Mucosa of rectum (tissue), 2 donors: ENCODE results near the gene ZMAT2.
"Not testable (repeated sequence)": the region's sequence is repeated elsewhere in the genome, so short reads cannot be mapped to it uniquely, and the experiment has no call there.

Experiments used
- H3K27ac ChIP-seq, 2 donors: one replicate each; pipeline ENCODE4 v1.7.0; 2013; ENCODE audit warnings: inconsistent platforms in 2 of 2, low read depth in 2 of 2, low read length in 2 of 2
- H3K27me3 ChIP-seq, 2 donors: one replicate each; pipeline ENCODE4 v1.7.0; 2013; ENCODE audit warnings: low read length in 2 of 2; ENCODE audit not compliant: control insufficient read depth in 2 of 2, insufficient read depth in 2 of 2
- H3K36me3 ChIP-seq, 2 donors: one replicate each; pipeline ENCODE4 v1.7.0; 2013; ENCODE audit warnings: low read length in 2 of 2; ENCODE audit not compliant: control insufficient read depth in 2 of 2, insufficient read depth in 2 of 2
- H3K4me1 ChIP-seq, 2 donors: one replicate each; pipeline ENCODE4 v1.7.0; 2013; ENCODE audit warnings: low read length in 2 of 2, mild to moderate bottlenecking in 1 of 2; ENCODE audit not compliant: control insufficient read depth in 2 of 2, insufficient read depth in 2 of 2
- H3K4me3 ChIP-seq, 2 donors: one replicate each; pipeline ENCODE4 v1.7.0; 2013; ENCODE audit warnings: low read length in 2 of 2
- H3K9ac ChIP-seq, 2 donors: one replicate each; pipeline ENCODE4 v1.7.0; 2013; ENCODE audit warnings: low read length in 2 of 2, low read depth in 1 of 2, mild to moderate bottlenecking in 1 of 2
- H3K9me3 ChIP-seq, 2 donors: one replicate each; pipeline ENCODE4 v1.7.0; 2013; ENCODE audit warnings: low read length in 2 of 2; ENCODE audit not compliant: control insufficient read depth in 2 of 2
- donor health status: healthy.
- donor health status: Normal muscosa, but diverticular disease.

Gene ZMAT2

GRCh38 chr5:140707812-140708211 lies 7.6 kb downstream of the ZMAT2 start:
- H3K4me1 ChIP-seq: peaks cover 0 to 2% of the 10 kb centered on the region in 2 donors
- no peaks in the 10 kb centered on the region for H3K9me3 ChIP-seq
- H3K9ac ChIP-seq: no peak overlapping the region
- H3K27me3 ChIP-seq: no peaks in the 10 kb centered on the region
- H3K36me3 ChIP-seq: peaks cover 28 to 40% of the 10 kb centered on the region in 2 donors
- H3K27ac ChIP-seq: no peak overlapping the region
- H3K4me3 ChIP-seq: no peak overlapping the region

- H3K36me3 ChIP-seq: peaks cover 22 to 32% of the 10 kb centered on the region in 2 donors
- not testable (repeated sequence) for H3K4me1 ChIP-seq, H3K9ac ChIP-seq, H3K4me3 ChIP-seq, H3K27me3 ChIP-seq, H3K9me3 ChIP-seq, H3K27ac ChIP-seq
Measured at GRCh38 chr5:140708787-140709186, 8.5 kb downstream of the ZMAT2 start.

GRCh38 chr5:140710899-140711552 lies 10.8 kb downstream of the ZMAT2 start:
- Histone ChIP-seq H3K9ac (peak overlapping the region; percentile 79 to 88), H3K27ac (peak overlapping the region; percentile 91 to 94), H3K4me3 (peak overlapping the region; percentile 81 to 90), H3K9me3 (no peaks in the 10 kb centered on the region), H3K4me1 (peaks cover 0 to 2% of the 10 kb centered on the region in 2 donors), H3K27me3 (no peaks in the 10 kb centered on the region), H3K36me3 (peaks cover 2 to 15% of the 10 kb centered on the region in 2 donors)

- peak overlapping the region; percentile 91 to 94 for H3K27ac ChIP-seq
- no peaks in the 10 kb centered on the region for H3K9me3 ChIP-seq
- H3K9ac ChIP-seq: peak overlapping the region; percentile 79 to 88
- H3K4me1 ChIP-seq: peaks cover 0 to 2% of the 10 kb centered on the region in 2 donors
- peaks cover 0 to 9% of the 10 kb centered on the region in 2 donors for H3K36me3 ChIP-seq
- H3K4me3 ChIP-seq: peak overlapping the region; percentile 81 to 90
- no peaks in the 10 kb centered on the region for H3K27me3 ChIP-seq
Measured at GRCh38 chr5:140711794-140712193, 11.5 kb downstream of the ZMAT2 start.

DNA sequence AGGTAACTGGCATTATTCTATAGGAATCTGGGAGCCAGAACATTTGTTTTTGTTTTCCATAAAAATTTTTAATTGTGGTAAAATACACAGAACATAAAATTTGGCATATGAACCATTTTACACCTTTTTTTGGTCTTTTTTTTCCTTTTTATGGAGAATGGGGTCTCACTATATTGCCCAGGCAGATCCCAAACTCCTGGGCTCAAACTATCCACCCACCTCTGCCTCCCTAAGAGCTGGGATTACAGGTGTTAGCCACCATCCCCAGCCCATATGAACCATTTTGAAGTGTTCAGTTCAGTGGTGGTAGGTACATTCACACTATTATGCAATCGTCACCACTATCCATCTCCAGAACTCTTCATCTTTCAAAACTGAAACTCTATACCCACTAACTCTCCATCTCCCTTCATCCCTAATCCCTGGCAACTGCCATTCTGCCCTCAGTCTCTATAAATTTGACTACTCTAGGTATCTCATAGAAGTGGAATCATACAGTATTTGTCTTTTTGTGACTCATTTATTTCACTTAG lies 13.4 kb downstream of the ZMAT2 start:
- H3K27me3 ChIP-seq: no peaks in the 10 kb centered on the region
- H3K27ac ChIP-seq: no peak overlapping the region
- no peaks in the 10 kb centered on the region for H3K9me3 ChIP-seq
- no peaks in the 10 kb centered on the region for H3K36me3 ChIP-seq
- H3K9ac ChIP-seq: no peak overlapping the region
- H3K4me3 ChIP-seq: no peak overlapping the region
- peaks cover 4 to 5% of the 10 kb centered on the region in 2 donors for H3K4me1 ChIP-seq

DNA sequence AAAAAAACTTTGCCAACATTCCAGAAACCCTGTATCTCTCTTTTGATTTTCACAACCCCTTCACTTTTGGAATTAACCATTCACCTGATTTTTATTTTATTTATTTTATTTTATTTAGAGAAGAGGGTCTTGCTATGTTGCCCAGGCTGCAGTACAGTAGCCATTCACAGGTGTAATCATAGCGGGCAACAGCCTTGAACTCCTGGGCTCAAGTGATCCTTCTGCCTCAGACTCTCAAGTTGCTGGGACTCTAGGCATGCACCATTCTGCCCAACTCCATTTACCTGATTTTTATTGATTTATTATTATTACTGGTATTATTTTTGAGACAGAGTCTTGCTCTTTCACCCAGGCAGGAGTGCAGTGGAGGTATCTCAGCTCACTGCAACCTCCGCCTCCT lies 16.0 kb downstream of the ZMAT2 start:
- not testable (repeated sequence) for H3K4me3 ChIP-seq, H3K36me3 ChIP-seq, H3K27me3 ChIP-seq, H3K9ac ChIP-seq, H3K27ac ChIP-seq, H3K4me1 ChIP-seq, H3K9me3 ChIP-seq

DNA sequence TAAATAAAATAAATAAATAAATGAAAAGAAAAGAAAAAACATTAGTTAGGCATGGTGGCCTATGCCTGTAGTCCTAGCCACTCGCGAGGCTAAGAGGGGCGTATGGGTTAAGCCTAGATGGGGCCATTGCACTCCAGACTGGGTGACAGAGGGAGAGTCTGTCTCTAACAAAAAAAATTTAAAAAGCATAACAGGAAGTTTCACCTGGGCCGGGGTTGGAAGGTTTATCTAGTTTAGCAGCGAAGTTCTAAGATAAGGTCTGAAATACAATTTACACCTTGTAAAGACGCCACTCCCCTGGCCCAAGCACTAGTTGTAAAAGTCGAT lies 18.0 kb downstream of the ZMAT2 start:
- peak overlapping the region; percentile 68 to 75 for H3K4me3 ChIP-seq
- H3K4me1 ChIP-seq: peaks cover 2 to 7% of the 10 kb centered on the region in 2 donors
- peak overlapping the region; percentile 90 to 96 for H3K27ac ChIP-seq
- no peaks in the 10 kb centered on the region for H3K36me3 ChIP-seq
- no peaks in the 10 kb centered on the region for H3K27me3 ChIP-seq
- H3K9me3 ChIP-seq: no peaks in the 10 kb centered on the region
- H3K9ac ChIP-seq: peak overlapping the region; percentile 68 to 79

DNA sequence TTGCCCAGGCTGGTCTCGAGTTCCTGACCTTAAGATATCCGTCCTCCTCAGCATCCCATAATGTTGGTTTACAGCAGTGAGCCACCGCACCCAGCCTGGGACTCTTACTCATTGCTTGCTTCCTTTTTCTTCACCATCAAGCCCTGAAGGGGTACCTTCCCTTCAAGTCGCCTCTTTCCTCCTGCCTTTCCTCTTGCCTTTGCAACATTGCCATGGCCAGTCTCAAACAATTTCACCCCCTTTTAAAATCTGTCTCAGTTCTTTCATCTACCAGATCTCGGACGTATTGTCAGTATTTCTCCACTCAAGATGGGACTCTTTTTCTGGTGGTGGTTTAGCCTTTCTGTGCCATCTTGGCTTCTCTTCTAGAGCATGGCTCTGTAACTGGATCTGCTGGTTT lies 20.5 kb downstream of the ZMAT2 start:
- not testable (repeated sequence) for H3K4me1 ChIP-seq, H3K9ac ChIP-seq, H3K4me3 ChIP-seq, H3K36me3 ChIP-seq, H3K27me3 ChIP-seq, H3K27ac ChIP-seq, H3K9me3 ChIP-seq

- H3K4me3 ChIP-seq, H3K27me3 ChIP-seq, H3K9ac ChIP-seq, H3K27ac ChIP-seq, H3K4me1 ChIP-seq, H3K9me3 ChIP-seq, H3K36me3 ChIP-seq: not testable (repeated sequence)
Measured at GRCh38 chr5:140721395-140721794, 21.1 kb downstream of the ZMAT2 start.

DNA sequence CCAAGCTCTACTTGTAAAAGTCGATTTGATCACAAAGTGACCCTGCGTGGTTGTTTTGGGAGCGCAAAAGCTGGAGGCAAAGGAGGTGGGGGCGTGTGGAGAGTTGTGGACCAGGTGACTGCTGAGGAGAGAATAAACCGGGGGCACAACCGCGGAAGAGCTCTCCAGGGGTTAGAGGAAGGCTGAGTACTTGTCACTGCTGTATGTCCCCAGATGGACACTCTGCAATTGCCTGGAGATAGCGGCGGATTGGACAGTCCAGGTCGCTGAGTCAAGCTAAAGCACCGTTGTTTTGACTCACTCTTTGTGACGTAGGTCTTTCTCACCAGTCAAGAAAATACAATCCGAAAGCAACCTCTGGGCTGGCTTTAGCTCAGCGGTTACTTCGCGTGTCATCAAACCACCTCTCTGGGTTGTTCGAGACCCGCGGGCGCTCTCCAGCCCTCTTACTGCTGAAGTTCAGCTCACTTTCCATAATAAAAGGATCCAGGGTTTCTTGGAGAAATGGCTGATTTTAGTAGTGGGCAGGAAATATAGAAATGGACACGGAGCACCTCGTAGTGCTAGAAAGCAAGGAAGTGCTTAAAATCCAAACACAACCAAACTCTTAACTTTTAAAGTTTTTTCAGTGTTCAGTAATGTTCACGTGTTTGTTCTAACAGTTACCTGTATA lies 25.7 kb downstream of the ZMAT2 start:
- H3K9ac ChIP-seq: no peak overlapping the region
- H3K27ac ChIP-seq: no peak overlapping the region
- H3K4me1 ChIP-seq: no peaks in the 10 kb centered on the region
- no peaks in the 10 kb centered on the region for H3K27me3 ChIP-seq
- no peaks in the 10 kb centered on the region for H3K36me3 ChIP-seq
- H3K9me3 ChIP-seq: no peaks in the 10 kb centered on the region
- H3K4me3 ChIP-seq: no peak overlapping the region
